ENCODE data around the gene CGB2.

Gene CGB2

GRCh38 chr19:49031642-49032301 is at the start of gene CGB2:
CGB2 (plus strand) TSS chr19:49031890; CDS start chr19:49032096, 206 bp downstream.
- peak; percentile 92 for DNase-seq

- DNase-seq, result peak; percentile 77
Measured at GRCh38 chr19:48982280-48982679, 49.4 kb upstream of the CGB2 start.

GRCh38 chr19:48985711-48986110 is 46.0 kb upstream of the CGB2 start:
- DNase-seq, result no peak

GRCh38 chr19:48986211-48986610 is 45.5 kb upstream of the CGB2 start:
- DNase-seq, result no peak

- no peak for DNase-seq
Measured at GRCh38 chr19:48987323-48987722, 44.4 kb upstream of the CGB2 start.

- DNase-seq, result no peak
Measured at GRCh38 chr19:48988286-48988685, 43.4 kb upstream of the CGB2 start.

- no peak for DNase-seq
Measured at GRCh38 chr19:48988860-48989259, 42.8 kb upstream of the CGB2 start.

- DNase-seq, result peak; percentile 54
Measured at GRCh38 chr19:48989701-48990291, 41.9 kb upstream of the CGB2 start.

GRCh38 chr19:48990400-48990799 is 41.3 kb upstream of the CGB2 start:
- no peak for DNase-seq

GRCh38 chr19:48991011-48991609 is 40.6 kb upstream of the CGB2 start:
- no peak for DNase-seq

- DNase-seq, result peak; percentile 72
Measured at GRCh38 chr19:48991873-48992580, 39.7 kb upstream of the CGB2 start.

GRCh38 chr19:48992581-48993174 is 39.0 kb upstream of the CGB2 start:
- peak; percentile 67 for DNase-seq

- DNase-seq, result peak; percentile 99
Measured at GRCh38 chr19:48993175-48994034, 38.3 kb upstream of the CGB2 start, which contains the start of the genes GYS1 and RUVBL2. GYS1 (minus strand) TSS chr19:48993309; CDS start chr19:48993112, 197 bp downstream. RUVBL2 (plus strand) TSS chr19:48993887; CDS start chr19:48993912, 25 bp downstream.

GRCh38 chr19:48994035-48994386 is 37.7 kb upstream of the CGB2 start:
- no peak for DNase-seq

GRCh38 chr19:48997972-48998371 is 33.7 kb upstream of the CGB2 start:
- peak; percentile 90 for DNase-seq

- peak; percentile 71 for DNase-seq
Measured at GRCh38 chr19:48999481-49000325, 32.0 kb upstream of the CGB2 start.

GRCh38 chr19:49004133-49004532 is 27.6 kb upstream of the CGB2 start:
- DNase-seq, result no peak

- DNase-seq, result no peak
Measured at GRCh38 chr19:49004964-49005614, 26.6 kb upstream of the CGB2 start.

GRCh38 chr19:49006905-49007304 is 24.8 kb upstream of the CGB2 start:
- no peak for DNase-seq

GRCh38 chr19:49009828-49010227 is 21.9 kb upstream of the CGB2 start:
- DNase-seq, result no peak

- no peak for DNase-seq
Measured at GRCh38 chr19:49010453-49010852, 21.2 kb upstream of the CGB2 start.

Data from NCI-H82 (cell line).